ENCODE data around the gene ZFP92. TPM values are rescaled to one million over a fixed set of nuclear protein-coding genes. Genes with fewer than 3 reads are reported as not detected.

The ZFP92 gene, protein sequence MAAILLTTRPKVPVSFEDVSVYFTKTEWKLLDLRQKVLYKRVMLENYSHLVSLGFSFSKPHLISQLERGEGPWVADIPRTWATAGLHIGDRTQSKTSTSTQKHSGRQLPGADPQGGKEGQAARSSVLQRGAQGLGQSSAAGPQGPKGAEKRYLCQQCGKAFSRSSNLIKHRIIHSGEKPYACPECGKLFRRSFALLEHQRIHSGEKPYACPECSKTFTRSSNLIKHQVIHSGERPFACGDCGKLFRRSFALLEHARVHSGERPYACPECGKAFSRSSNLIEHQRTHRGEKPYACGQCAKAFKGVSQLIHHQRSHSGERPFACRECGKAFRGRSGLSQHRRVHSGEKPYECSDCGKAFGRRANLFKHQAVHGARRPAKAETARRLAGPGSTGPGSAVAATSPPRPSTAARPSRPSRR
- 1 to 10 TPM in 1 of 3 donors, under 1 TPM in 2; 0.17 to 1.6 (median 0.22) TPM for total RNA-seq
- long read RNA-seq, donor 1, partial matches to known transcripts = 0 of 1 reads
- long read RNA-seq, donor 1, other reads (novel, unspliced or antisense) = 1 of 1 reads
- long read RNA-seq, donor 2 = 0 reads

DNA sequence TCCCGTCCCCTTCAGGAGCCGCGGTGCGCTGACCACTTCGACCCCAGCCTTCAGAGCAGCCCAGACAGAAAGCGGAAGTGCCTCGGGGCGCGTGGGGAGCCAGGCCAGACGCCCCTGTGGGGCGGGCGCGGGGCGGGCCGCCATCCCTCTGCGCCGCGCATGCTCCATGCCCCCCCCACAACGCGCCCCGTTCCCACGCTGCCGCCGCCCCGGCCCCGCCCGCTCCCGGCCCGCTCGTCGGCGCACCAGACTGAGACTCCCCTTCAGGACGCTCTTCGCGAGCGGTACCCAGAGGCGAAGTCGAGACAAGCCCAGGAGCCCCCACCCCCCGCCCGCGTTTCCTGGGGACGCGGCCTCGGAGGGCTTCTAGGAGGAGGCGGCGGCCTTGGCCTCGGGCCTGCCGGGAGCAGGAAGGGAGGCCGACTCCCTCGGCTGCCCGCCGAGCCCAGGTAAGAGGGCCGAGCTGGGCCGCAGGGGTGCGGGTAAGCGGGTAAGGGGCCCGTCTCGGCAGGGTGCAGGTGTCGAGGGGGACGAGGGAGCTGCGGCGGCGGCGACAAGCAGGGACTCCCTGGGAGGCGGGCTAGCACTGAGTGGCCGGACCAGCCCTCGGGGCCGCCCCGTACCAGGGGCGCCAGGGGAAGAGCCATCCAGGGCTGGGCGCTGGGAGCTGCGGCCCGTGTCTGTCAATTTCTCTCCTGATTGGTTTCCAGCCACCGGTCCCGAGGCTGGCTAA is at the start of gene ZFP92:
TSS of gene ZFP92 (plus strand) at position 218 of the 733 bp plus-strand sequence. CDS start 6,851 bp downstream, outside the sequence.
- TF ChIP-seq, protein P1, sequence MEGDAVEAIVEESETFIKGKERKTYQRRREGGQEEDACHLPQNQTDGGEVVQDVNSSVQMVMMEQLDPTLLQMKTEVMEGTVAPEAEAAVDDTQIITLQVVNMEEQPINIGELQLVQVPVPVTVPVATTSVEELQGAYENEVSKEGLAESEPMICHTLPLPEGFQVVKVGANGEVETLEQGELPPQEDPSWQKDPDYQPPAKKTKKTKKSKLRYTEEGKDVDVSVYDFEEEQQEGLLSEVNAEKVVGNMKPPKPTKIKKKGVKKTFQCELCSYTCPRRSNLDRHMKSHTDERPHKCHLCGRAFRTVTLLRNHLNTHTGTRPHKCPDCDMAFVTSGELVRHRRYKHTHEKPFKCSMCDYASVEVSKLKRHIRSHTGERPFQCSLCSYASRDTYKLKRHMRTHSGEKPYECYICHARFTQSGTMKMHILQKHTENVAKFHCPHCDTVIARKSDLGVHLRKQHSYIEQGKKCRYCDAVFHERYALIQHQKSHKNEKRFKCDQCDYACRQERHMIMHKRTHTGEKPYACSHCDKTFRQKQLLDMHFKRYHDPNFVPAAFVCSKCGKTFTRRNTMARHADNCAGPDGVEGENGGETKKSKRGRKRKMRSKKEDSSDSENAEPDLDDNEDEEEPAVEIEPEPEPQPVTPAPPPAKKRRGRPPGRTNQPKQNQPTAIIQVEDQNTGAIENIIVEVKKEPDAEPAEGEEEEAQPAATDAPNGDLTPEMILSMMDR (IDR thresholded peaks at IDR 0.05) = no peak
- no peaks in the 10 kb centered on the region for H3K4me1 ChIP-seq (ENCODE audit: low read depth)
- H3K9me3 ChIP-seq = no peaks in the 10 kb centered on the region
- H3K4me3 ChIP-seq = no peak within 1 kb of the TSS
- ATAC-seq (peak; percentile 51), DNase-seq (peak in 2 of 3 donors; percentile 12 to 37)
- intact Hi-C loops (cut with DNase I, micrococcal nuclease) = no loop called here
- no peaks in the 10 kb centered on the region for H3K36me3 ChIP-seq (ENCODE audit: low read depth)

DNA sequence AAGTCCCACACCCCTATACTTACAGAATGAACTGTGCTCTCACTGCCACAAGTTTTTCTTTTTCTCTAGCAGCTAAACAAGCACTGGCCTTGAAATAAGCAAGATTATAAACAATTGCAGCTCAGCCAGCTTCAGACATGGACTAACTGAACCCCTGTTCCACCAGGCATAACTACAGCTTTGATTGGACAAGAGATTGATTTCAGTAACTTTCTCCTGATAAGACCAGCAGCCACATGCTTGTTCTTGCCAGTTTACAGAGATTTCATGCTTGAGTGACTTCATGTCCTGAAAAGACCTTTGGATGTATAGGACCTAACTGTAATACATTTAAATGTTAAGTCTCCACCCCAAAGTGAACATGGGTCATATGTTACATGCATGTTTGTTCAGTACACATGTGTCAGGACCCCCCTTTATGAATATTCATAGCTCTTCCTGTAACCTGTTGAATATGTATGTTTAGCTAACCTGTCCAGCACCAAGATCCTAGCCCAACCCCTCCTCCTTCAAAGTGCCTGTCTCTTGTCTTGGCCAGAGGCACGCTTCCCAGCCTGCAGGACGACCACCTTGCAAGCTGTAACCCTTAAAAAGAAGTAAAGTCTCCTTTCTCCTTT is 49.4 kb upstream of the ZFP92 start:
- H3K4me1 ChIP-seq (ENCODE audit: low read depth) = no peaks in the 10 kb centered on the region
- DNase-seq (no peak), ATAC-seq (no peak)
- intact Hi-C loops (cut with DNase I, micrococcal nuclease) = no loop called here
- TF ChIP-seq, protein P1 (IDR thresholded peaks at IDR 0.05) = no peak
- H3K36me3 ChIP-seq (ENCODE audit: low read depth) = no peaks in the 10 kb centered on the region
- peaks cover 5% of the 10 kb centered on the region for H3K9me3 ChIP-seq
- H3K4me3 ChIP-seq = no peak overlapping the region

DNA sequence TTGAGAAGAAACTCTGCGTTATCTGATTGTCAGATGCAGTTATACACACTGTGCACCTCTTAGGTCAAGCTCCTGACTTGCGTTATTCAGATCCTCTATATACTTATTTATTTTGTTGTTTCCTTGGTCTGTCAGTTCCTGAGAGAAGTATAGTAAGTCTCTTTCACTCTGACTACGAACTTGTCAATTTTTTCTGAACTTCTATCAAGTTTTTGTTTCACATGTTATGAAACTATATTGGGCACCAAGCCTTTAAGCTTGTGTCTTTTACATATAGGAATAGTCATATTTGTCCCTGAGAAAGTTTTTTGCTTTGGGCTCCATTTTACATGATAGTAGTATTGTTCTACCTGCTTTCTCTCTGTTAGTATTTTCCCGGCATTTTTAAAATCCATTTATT is 45.6 kb upstream of the ZFP92 start:
- DNase-seq (no peak), ATAC-seq (no peak)
- H3K4me1 ChIP-seq (ENCODE audit: low read depth) = no peaks in the 10 kb centered on the region
- no peaks in the 10 kb centered on the region for H3K36me3 ChIP-seq (ENCODE audit: low read depth)
- TF ChIP-seq, protein P1 (IDR thresholded peaks at IDR 0.05) = no peak
- no peaks in the 10 kb centered on the region for H3K9me3 ChIP-seq
- intact Hi-C loops (cut with DNase I, micrococcal nuclease) = no loop called here
- no peak overlapping the region for H3K4me3 ChIP-seq

GRCh38 chrX:153366119-153366518 is 45.2 kb upstream of the ZFP92 start:
- Histone ChIP-seq H3K4me1 (ENCODE audit: low read depth) (no peaks in the 10 kb centered on the region), H3K9me3 (no peaks in the 10 kb centered on the region), H3K4me3 (no peak overlapping the region), H3K36me3 (ENCODE audit: low read depth) (no peaks in the 10 kb centered on the region)
- TF ChIP-seq, protein P1 (IDR thresholded peaks at IDR 0.05) = no peak
- intact Hi-C loops (cut with DNase I, micrococcal nuclease) = no loop called here
- ATAC-seq (no peak), DNase-seq (no peak)

GRCh38 chrX:153366878-153367538 is 44.3 kb upstream of the ZFP92 start:
- ATAC-seq = no peak
- intact Hi-C loops (cut with DNase I, micrococcal nuclease) = no loop called here
- TF ChIP-seq, protein P1 (IDR thresholded peaks at IDR 0.05) = no peak

More at GRCh38 chrX:153366878-153367538, 44.3 kb upstream of the ZFP92 start:
- Histone ChIP-seq H3K4me3 (no peak overlapping the region), H3K36me3 (ENCODE audit: low read depth) (no peaks in the 10 kb centered on the region), H3K4me1 (ENCODE audit: low read depth) (no peaks in the 10 kb centered on the region), H3K9me3 (no peaks in the 10 kb centered on the region)
- DNase-seq = no peak

Measured in mucosa of descending colon (tissue), 3 donors.